ENCODE measurements around the gene GABBR2.

DNA sequence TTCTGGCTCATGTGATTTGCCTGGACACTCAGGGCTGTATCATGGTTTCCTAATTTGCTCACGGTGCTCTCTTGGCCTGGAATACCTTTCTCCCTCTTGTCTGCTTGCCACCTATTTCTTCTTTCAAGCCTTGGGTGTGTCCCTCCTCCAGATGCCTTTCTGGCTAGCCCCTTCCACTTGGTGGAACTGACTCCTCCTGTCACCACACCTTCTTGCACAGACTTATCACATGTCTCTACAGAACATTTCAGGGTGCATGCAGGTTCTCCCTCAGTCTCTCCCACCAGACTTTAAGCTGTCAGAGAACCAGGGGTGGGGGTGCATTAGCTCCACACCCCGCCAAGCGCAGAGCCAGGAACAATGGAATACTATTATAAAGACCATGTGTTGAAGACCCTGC is 455.2 kb downstream of the GABBR2 start:
- TF ChIP-seq, protein P1, sequence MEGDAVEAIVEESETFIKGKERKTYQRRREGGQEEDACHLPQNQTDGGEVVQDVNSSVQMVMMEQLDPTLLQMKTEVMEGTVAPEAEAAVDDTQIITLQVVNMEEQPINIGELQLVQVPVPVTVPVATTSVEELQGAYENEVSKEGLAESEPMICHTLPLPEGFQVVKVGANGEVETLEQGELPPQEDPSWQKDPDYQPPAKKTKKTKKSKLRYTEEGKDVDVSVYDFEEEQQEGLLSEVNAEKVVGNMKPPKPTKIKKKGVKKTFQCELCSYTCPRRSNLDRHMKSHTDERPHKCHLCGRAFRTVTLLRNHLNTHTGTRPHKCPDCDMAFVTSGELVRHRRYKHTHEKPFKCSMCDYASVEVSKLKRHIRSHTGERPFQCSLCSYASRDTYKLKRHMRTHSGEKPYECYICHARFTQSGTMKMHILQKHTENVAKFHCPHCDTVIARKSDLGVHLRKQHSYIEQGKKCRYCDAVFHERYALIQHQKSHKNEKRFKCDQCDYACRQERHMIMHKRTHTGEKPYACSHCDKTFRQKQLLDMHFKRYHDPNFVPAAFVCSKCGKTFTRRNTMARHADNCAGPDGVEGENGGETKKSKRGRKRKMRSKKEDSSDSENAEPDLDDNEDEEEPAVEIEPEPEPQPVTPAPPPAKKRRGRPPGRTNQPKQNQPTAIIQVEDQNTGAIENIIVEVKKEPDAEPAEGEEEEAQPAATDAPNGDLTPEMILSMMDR (IDR thresholded peaks at IDR 0.05), result no peak
- no peak for TF ChIP-seq POLR2A (IDR thresholded peaks at IDR 0.05; ENCODE audit: low read depth)
- no peak for TF ChIP-seq EP300 (IDR thresholded peaks at IDR 0.05)
- no peak for TF ChIP-seq POLR2AphosphoS5 (IDR thresholded peaks at IDR 0.05)
